Lower leg skin (tissue), 4 donors: ENCODE measurements around the gene DIS3L. TPM values are rescaled to one million over a fixed set of nuclear protein-coding genes. Genes with fewer than 3 reads are reported as not detected.
"Not testable (repeated sequence)": the region's sequence is repeated elsewhere in the genome, so short reads cannot be mapped to it uniquely, and the experiment has no call there.

ENCODE experiments used
- DNase-seq, 2 donors: peaks; one replicate each; pipeline ENCODE4 v3.0.0-alpha.2; 2019; ENCODE audit warnings: low spot score in 2 of 2
- H3K4me3 ChIP-seq: fragments of 200-600 bp; sonication (generic); 2 replicates; pipeline ENCODE4 v1.5.1; 2017; ENCODE audit warnings: mild to moderate bottlenecking, low read depth; ENCODE audit not compliant: poor library complexity, severe bottlenecking
- CTCF ChIP-seq, 3 donors: fragments of 450-650 bp; IDR thresholded peaks; one replicate each; pipeline ENCODE4 v1.5.1; 2016; ENCODE audit warnings: antibody characterized with exemption in 3 of 3, mild to moderate bottlenecking in 3 of 3, moderate library complexity in 2 of 3
- POLR2A ChIP-seq, 2 donors: fragments of 450-650 bp; IDR thresholded peaks; one replicate each; pipeline ENCODE4 v1.6.1; 2016 to 2017; ENCODE audit warnings: antibody characterized with exemption in 2 of 2, mild to moderate bottlenecking in 1 of 2, moderate library complexity in 1 of 2
- WGBS, 2 donors: methylation state at CpG; one replicate each; pipeline ENCODE4 v1.1.5; 2018; 5-methylcytosine and 5-hydroxymethylcytosine counted together
- intact Hi-C: fragments of 100-400 bp; cut with DNase I; formaldehyde crosslinking; loops from one replicate; pipeline ENCODE4 v1.15.0; 2023; ENCODE audit warnings: low total_unique reads
- total RNA-seq, 4 donors: library from RNA; depleted of rRNA; stranded (reverse); fragments of >200 nt; gene quantifications; one replicate each; pipeline ENCODE4 v1.1.0, GENCODE V29; 2016

Gene DIS3L
- total RNA-seq, 4 donors from 2014 or later: 12.9 to 19.7 (median 17.1) TPM

- intact Hi-C loops: no loop called here
- no peak overlapping the region for H3K4me3 ChIP-seq
- TF ChIP-seq CTCF (IDR thresholded peaks at IDR 0.05) (no peak), POLR2A (IDR thresholded peaks at IDR 0.05) (no peak)
- 83 to 87% methylated on average over 5 of the region's 5 CpGs for WGBS, 2 donors
- DNase-seq: no peak
Measured at GRCh38 chr15:66296186-66296585, 2.8 kb downstream of the DIS3L start.

GRCh38 chr15:66298803-66299251 is 5.5 kb downstream of the DIS3L start:
- 70 to 83% methylated on average over 4 of the region's 4 CpGs for WGBS, 2 donors
- H3K4me3 ChIP-seq: no peak overlapping the region
- no peak for TF ChIP-seq CTCF (IDR thresholded peaks at IDR 0.05)
- TF ChIP-seq POLR2A (IDR thresholded peaks at IDR 0.05): no peak
- intact Hi-C loops: no loop called here
- peak in 1 of 2 donors; percentile 17 for DNase-seq

- DNase-seq: no peak
- no peak overlapping the region for H3K4me3 ChIP-seq
- TF ChIP-seq CTCF (IDR thresholded peaks at IDR 0.05) (no peak), POLR2A (IDR thresholded peaks at IDR 0.05) (no peak)
- intact Hi-C loops: no loop called here
- 73 to 94% methylated on average over 5 of the region's 5 CpGs for WGBS, 2 donors
Measured at GRCh38 chr15:66302489-66303278, 9.3 kb downstream of the DIS3L start.

GRCh38 chr15:66304425-66304824 is 11.1 kb downstream of the DIS3L start:
- intact Hi-C loops, DNase-seq, H3K4me3 ChIP-seq: not testable (repeated sequence)
- WGBS, 2 donors: 91 to 95% methylated on average over 10 of the region's 10 CpGs

GRCh38 chr15:66306381-66306780 is 13.0 kb downstream of the DIS3L start:
- 78 to 89% methylated on average over 3 of the region's 3 CpGs for WGBS, 2 donors
- TF ChIP-seq CTCF (IDR thresholded peaks at IDR 0.05): no peak
- H3K4me3 ChIP-seq: no peak overlapping the region
- intact Hi-C loops: no loop called here
- DNase-seq: no peak

- WGBS, 2 donors: 94 to 96% methylated on average over 3 of the region's 3 CpGs
- no peak overlapping the region for H3K4me3 ChIP-seq
- no peak for TF ChIP-seq CTCF (IDR thresholded peaks at IDR 0.05)
- TF ChIP-seq POLR2A (IDR thresholded peaks at IDR 0.05): no peak
- no peak for DNase-seq
- intact Hi-C loops: no loop called here
Measured at GRCh38 chr15:66308531-66308930, 15.2 kb downstream of the DIS3L start.
